ENCODE results near the gene TMEM129.

- TF ChIP-seq POLR2A (IDR thresholded peaks at IDR 0.05), result no peak
- no peak for TF ChIP-seq CTCF (IDR thresholded peaks at IDR 0.05)
These were observed 35.6 kb downstream of the TMEM129 start for GRCh38 chr4:1685235-1686150.
